NT2/D1 (cell line): ENCODE measurements around the gene FIBCD1.

Experiments
- SUZ12 ChIP-seq: IDR thresholded peaks from 2 replicates; pipeline ENCODE4 v1.6.1; 2011; ENCODE audit not compliant: insufficient read length, insufficient read depth; ENCODE audit errors: extremely low read depth
- YY1 ChIP-seq: IDR thresholded peaks from 2 replicates; pipeline ENCODE4 v1.6.1; 2011; ENCODE audit not compliant: insufficient read length, insufficient read depth
- ZNF274 ChIP-seq: IDR thresholded peaks from 2 replicates; pipeline ENCODE4 v1.6.1; 2011; ENCODE audit warnings: mild to moderate bottlenecking, low read depth, low read length

GRCh38 chr9:130854092-130854491 is 85.0 kb downstream of the FIBCD1 start:
- TF ChIP-seq YY1 (no peak), SUZ12 (no peak), ZNF274 (no peak)
